ENCODE data around the gene PRR16. TPM values are rescaled to one million over a fixed set of nuclear protein-coding genes. Genes with fewer than 3 reads are reported as not detected.

PRR16 gene
- polyA plus RNA-seq, 2 of the 4 experiments (the other 2 are of a cell fraction) = 0.05 TPM; not detected in 1

DNA sequence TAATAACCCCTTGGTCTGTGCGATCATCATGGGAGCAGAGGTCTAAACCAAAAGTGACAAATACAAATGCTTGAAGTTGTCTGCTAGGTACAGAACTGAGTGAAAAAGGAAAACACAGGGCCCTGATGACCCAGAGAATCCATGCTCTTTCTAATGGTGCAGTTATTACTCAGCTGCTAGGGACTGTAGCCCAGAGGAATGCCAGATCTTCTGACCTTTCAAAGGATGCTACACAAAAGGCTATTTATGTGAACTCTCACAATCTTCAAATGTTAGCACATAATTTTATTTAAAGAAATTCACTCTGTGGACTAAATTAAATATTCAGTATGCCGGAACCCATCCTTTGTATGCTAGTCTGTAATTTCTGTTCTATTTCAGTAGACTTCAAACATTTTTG, 79.9 kb downstream of the PRR16 start:
- CTCF ChIA-PET = interaction anchor here (1.3 kb wide), 1 partner anchor 14 kb away, joined by 3 read pairs; no protein-coding TSS in a partner anchor
- H3K4me1 ChIP-seq = no peaks in the 10 kb centered on the region
- H3K9me3 ChIP-seq = no peaks in the 10 kb centered on the region
- no peak overlapping the region for H3K4me3 ChIP-seq
- H3K4me2 ChIP-seq = no peak overlapping the region
- no peak for TF ChIP-seq EP300 (IDR thresholded peaks at IDR 0.05)
- no peak for TF ChIP-seq SMC3 (IDR thresholded peaks at IDR 0.05)
- no peak for TF ChIP-seq BHLHE40 (IDR thresholded peaks at IDR 0.05; ENCODE audit: low read depth, low read length)
- no peak for TF ChIP-seq MYC (IDR thresholded peaks at IDR 0.05; ENCODE audit: borderline replicate concordance, low read length)
- no peak for TF ChIP-seq NPAS2 (CRISPR knock-in tag; IDR thresholded peaks at IDR 0.05; ENCODE audit: borderline replicate concordance)
- no peak for DNase-seq (ENCODE audit: low read depth in 1 of 2, low spot score in 1 of 2)
- no peak overlapping the region for H3K27ac ChIP-seq
- no peak for ATAC-seq
- POLR2A ChIA-PET = no interaction called here
- WGBS (ENCODE audit: missing lambda C conversion rate) = 73% methylated on average over 2 of the region's 2 CpGs
- FAIRE-seq = no peak

DNA sequence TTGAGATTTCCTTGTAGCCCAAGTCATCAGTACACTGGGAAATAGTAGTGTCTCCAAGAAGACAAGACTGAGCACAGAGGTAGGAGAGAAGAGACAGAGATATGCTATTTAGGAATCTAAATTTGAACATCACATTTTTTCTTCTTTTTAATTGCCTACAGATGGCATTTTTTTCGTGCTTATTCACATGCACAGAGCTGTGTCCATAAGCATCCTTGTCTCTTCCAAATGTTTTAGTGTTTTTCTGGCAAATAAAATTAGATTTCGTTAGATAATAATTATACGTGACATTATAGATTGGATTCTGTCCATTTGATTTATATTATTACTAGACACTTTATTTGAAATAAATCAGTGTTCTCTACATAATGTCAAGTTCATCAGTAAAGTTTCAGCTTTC, 80.9 kb downstream of the PRR16 start:
- WGBS (ENCODE audit: missing lambda C conversion rate) = 40% methylated on average over 3 of the region's 3 CpGs
- FAIRE-seq (no peak), DNase-seq (ENCODE audit: low read depth in 1 of 2, low spot score in 1 of 2) (no peak), ATAC-seq (no peak)
- ChIA-PET CTCF (interaction anchor here (1.3 kb wide), 1 partner anchor 14 kb away, joined by 3 read pairs; no protein-coding TSS in a partner anchor), POLR2A (no interaction called here)
- Histone ChIP-seq H3K27ac (no peak overlapping the region), H3K9me3 (no peaks in the 10 kb centered on the region), H3K4me1 (no peaks in the 10 kb centered on the region), H3K4me2 (no peak overlapping the region), H3K4me3 (no peak overlapping the region)
- TF ChIP-seq TP53 (CRISPR knock-in tag; IDR thresholded peaks at IDR 0.05) (no peak), ZFP36 (IDR thresholded peaks at IDR 0.05; ENCODE audit: borderline replicate concordance, partially characterized antibody) (no peak), NFE2L2 (conservative IDR thresholded peaks at IDR 0.05; ENCODE audit: low read length) (no peak), BHLHE40 (IDR thresholded peaks at IDR 0.05; ENCODE audit: low read depth, low read length) (no peak), CBX2 (IDR thresholded peaks at IDR 0.05; ENCODE audit: borderline replicate concordance, low read depth) (no peak), RARB (CRISPR knock-in tag; IDR thresholded peaks at IDR 0.05) (no peak), GATA3 (IDR thresholded peaks at IDR 0.05; ENCODE audit: borderline replicate concordance) (no peak)
- TF ChIP-seq, protein P1, sequence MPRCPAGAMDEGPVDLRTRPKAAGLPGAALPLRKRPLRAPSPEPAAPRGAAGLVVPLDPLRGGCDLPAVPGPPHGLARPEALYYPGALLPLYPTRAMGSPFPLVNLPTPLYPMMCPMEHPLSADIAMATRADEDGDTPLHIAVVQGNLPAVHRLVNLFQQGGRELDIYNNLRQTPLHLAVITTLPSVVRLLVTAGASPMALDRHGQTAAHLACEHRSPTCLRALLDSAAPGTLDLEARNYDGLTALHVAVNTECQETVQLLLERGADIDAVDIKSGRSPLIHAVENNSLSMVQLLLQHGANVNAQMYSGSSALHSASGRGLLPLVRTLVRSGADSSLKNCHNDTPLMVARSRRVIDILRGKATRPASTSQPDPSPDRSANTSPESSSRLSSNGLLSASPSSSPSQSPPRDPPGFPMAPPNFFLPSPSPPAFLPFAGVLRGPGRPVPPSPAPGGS (IDR thresholded peaks at IDR 0.05) = no peak
- TF ChIP-seq, protein P2, sequence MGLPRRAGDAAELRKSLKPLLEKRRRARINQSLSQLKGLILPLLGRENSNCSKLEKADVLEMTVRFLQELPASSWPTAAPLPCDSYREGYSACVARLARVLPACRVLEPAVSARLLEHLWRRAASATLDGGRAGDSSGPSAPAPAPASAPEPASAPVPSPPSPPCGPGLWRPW (IDR thresholded peaks at IDR 0.05) = no peak
- TF ChIP-seq, protein P3, sequence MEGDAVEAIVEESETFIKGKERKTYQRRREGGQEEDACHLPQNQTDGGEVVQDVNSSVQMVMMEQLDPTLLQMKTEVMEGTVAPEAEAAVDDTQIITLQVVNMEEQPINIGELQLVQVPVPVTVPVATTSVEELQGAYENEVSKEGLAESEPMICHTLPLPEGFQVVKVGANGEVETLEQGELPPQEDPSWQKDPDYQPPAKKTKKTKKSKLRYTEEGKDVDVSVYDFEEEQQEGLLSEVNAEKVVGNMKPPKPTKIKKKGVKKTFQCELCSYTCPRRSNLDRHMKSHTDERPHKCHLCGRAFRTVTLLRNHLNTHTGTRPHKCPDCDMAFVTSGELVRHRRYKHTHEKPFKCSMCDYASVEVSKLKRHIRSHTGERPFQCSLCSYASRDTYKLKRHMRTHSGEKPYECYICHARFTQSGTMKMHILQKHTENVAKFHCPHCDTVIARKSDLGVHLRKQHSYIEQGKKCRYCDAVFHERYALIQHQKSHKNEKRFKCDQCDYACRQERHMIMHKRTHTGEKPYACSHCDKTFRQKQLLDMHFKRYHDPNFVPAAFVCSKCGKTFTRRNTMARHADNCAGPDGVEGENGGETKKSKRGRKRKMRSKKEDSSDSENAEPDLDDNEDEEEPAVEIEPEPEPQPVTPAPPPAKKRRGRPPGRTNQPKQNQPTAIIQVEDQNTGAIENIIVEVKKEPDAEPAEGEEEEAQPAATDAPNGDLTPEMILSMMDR (IDR thresholded peaks at IDR 0.05) = no peak
- TF ChIP-seq, protein P4, sequence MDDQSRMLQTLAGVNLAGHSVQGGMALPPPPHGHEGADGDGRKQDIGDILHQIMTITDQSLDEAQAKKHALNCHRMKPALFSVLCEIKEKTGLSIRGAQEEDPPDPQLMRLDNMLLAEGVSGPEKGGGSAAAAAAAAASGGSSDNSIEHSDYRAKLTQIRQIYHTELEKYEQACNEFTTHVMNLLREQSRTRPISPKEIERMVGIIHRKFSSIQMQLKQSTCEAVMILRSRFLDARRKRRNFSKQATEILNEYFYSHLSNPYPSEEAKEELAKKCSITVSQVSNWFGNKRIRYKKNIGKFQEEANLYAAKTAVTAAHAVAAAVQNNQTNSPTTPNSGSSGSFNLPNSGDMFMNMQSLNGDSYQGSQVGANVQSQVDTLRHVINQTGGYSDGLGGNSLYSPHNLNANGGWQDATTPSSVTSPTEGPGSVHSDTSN (IDR thresholded peaks at IDR 0.05) = no peak
- TF ChIP-seq, protein P5, sequence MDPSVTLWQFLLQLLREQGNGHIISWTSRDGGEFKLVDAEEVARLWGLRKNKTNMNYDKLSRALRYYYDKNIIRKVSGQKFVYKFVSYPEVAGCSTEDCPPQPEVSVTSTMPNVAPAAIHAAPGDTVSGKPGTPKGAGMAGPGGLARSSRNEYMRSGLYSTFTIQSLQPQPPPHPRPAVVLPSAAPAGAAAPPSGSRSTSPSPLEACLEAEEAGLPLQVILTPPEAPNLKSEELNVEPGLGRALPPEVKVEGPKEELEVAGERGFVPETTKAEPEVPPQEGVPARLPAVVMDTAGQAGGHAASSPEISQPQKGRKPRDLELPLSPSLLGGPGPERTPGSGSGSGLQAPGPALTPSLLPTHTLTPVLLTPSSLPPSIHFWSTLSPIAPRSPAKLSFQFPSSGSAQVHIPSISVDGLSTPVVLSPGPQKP (IDR thresholded peaks at IDR 0.05; ENCODE audit: low read depth, low read length) = no peak

DNA sequence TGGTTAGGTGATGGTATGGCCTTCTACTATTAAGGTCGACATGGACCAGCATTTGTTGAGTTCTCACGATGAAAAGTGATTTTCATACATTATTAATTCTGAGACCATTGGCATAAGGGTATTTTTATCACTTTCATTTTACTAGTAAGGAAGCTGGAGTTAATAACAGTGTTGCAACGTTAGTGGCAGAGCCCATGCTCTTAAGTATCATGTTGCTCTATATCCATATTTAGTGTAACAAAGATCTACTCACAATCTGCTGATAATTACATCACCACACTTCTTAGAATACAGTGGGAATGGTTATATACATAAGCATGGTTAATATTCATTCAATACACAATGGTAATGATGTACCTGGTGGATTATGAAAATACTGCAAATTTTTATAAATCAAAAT, 81.9 kb downstream of the PRR16 start:
- FAIRE-seq = no peak
- DNase-seq (ENCODE audit: low read depth in 1 of 2, low spot score in 1 of 2) = no peak
- Histone ChIP-seq H3K4me1 (no peaks in the 10 kb centered on the region), H3K4me3 (no peak overlapping the region), H3K9me3 (no peaks in the 10 kb centered on the region), H3K4me2 (no peak overlapping the region), H3K27ac (no peak overlapping the region)
- ATAC-seq = no peak
- TF ChIP-seq KDM5A (IDR thresholded peaks at IDR 0.05) (no peak), TFCP2L1 (CRISPR knock-in tag; IDR thresholded peaks at IDR 0.05) (no peak), RFX5 (IDR thresholded peaks at IDR 0.05) (no peak), TP53 (CRISPR knock-in tag; IDR thresholded peaks at IDR 0.05) (no peak), RAD21 (conservative IDR thresholded peaks at IDR 0.05 in 1 of 2, IDR thresholded peaks at IDR 0.05 in 1 of 2) (no peak), HOXB5 (CRISPR knock-in tag; IDR thresholded peaks at IDR 0.05) (no peak), ZFP36 (IDR thresholded peaks at IDR 0.05; ENCODE audit: borderline replicate concordance, partially characterized antibody) (no peak), BHLHE40 (IDR thresholded peaks at IDR 0.05; ENCODE audit: low read depth, low read length) (no peak)
- TF ChIP-seq, protein P6, sequence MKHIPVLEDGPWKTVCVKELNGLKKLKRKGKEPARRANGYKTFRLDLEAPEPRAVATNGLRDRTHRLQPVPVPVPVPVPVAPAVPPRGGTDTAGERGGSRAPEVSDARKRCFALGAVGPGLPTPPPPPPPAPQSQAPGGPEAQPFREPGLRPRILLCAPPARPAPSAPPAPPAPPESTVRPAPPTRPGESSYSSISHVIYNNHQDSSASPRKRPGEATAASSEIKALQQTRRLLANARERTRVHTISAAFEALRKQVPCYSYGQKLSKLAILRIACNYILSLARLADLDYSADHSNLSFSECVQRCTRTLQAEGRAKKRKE (CRISPR knock-in tag; IDR thresholded peaks at IDR 0.05; ENCODE audit: low read depth) = no peak
- TF ChIP-seq, protein P7, sequence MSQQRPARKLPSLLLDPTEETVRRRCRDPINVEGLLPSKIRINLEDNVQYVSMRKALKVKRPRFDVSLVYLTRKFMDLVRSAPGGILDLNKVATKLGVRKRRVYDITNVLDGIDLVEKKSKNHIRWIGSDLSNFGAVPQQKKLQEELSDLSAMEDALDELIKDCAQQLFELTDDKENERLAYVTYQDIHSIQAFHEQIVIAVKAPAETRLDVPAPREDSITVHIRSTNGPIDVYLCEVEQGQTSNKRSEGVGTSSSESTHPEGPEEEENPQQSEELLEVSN (IDR thresholded peaks at IDR 0.05; ENCODE audit: borderline replicate concordance, low read depth) = no peak
- TF ChIP-seq, protein P4 (IDR thresholded peaks at IDR 0.05) = no peak
- POLR2A ChIA-PET = no interaction called here
- 4% methylated on average over 3 of the region's 3 CpGs for WGBS (ENCODE audit: missing lambda C conversion rate)
- CTCF ChIA-PET = no interaction called here
